ENCODE results near the gene ABCB6.

ABCB6 gene

DNA sequence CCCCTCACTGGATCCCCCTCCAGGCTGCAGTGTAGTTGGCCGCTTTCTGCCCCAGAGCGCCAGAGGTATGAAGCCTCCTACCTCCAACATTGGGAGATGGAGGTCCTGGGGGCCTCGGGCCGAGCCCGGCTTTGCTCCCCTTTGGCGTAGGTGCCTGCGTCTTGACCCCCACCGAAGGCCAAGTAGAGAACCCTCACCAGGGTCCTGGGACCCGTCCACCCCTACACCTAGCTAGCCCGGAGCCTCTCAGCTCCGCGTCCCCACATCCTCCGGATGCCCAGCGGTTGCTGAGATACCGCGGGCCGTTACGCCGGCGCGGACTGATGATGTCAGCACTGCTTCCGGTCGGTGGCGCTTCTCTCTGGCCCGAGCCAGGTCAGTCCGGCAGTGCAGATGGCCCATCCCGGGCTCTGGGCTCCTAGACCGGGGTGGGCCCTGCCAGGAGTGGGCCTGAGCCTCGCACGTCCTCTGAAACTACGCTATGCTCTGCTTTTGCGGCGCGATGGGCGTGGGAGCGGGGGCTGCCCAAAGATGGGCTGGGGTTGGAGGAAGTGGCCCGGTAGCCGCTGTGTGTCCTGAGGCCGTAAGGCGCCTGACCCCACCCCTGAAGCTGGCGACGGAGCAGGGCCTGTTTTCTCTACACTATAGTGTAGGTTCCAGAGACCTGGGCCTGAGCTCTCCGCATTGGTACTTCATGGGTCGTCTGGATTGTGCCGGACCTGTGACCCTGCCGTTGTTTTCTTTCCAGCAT, 26.6 kb upstream of the ABCB6 start, which contains the start of the genes GLB1L and STK16:
Gene GLB1L, minus strand, starts transcription at position 297 of the 751 bp plus-strand sequence. CDS start 1,871 bp downstream, outside the sequence.
Gene STK16, plus strand, starts transcription at position 332 of the 751 bp plus-strand sequence. CDS start 521 bp downstream, outside the sequence.
- no peak for DNase-seq

DNA sequence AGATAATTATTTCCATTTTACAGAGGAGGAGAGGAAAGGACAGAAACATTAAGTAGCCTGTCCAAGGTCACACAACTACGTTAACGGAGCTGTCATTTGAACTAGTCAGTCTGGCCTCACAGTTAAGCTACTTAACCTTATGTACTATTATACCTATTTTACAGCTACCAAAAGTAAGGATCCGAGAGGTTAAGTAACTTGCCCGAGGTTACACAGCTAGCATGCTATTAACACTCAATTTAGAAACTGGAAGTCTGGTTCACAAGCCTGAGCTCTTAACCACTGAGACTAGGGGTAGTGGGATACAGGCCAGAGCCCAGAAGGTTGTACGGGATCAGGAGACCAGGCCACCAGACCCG, 26.0 kb upstream of the ABCB6 start:
- DNase-seq, result no peak

DNA sequence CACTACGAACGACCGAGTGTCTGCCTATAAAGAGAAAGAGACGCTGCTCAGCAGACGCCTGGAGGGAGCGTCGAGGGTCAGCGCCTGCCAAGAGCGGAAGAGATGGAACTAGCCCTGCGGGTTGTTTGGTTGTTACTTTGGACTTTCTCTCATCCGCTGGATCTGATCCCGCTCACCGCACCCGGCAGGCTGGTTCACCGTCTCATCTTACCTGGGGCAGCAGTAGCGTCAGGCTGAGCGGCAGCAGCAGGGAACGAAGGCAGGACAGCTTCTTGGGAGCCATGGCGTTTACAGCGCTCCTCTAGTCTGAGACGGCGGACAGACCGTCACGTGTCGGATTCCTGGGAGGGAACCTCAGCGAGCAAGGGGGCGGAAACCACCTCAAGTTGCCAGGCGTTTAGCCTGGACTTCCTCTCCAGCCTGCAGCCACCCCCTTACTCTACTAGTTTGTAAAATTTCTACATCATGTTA, 24.6 kb upstream of the ABCB6 start:
- no peak for DNase-seq

DNA sequence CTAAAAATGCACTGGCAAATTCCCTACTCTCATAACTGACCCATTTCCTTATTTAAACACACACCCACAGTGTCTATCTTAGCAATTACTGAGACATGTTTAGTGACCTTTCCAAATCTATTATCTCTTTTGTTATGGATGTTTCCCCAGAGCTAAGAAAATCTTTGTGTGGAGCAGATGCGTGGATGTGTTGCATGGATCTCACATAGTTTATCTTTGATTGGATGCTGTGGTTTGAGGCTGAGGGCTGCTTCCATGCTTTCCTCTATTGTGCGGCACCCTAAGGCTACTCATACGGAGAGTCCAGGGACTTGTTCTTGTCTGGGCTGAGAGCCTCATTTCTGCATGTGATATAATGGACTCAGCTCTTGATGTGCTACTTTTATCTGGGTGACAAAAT, 15.6 kb upstream of the ABCB6 start:
- no peak for DNase-seq

DNA sequence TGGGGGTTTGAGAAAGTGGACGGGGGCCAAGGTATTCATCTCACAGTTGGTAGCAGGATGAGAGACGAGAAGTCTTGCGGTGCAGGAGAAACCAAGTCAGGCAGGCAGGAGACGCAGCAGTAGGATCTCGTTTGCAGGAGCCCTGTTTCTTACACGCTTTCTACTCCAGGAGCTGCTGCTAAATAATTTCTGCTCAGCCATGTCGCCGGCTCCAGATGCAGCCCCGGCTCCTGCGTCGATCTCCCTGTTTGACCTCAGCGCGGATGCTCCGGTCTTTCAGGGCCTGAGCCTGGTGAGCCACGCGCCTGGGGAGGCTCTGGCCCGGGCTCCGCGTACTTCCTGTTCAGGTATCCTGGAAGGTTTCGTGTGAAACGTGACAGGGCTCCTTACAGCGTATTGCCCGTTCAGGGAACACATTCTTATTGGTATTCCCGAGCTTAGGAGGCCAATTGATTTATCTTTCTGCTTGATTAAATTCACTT, 11.3 kb upstream of the ABCB6 start:
- DNase-seq, result no peak

DNA sequence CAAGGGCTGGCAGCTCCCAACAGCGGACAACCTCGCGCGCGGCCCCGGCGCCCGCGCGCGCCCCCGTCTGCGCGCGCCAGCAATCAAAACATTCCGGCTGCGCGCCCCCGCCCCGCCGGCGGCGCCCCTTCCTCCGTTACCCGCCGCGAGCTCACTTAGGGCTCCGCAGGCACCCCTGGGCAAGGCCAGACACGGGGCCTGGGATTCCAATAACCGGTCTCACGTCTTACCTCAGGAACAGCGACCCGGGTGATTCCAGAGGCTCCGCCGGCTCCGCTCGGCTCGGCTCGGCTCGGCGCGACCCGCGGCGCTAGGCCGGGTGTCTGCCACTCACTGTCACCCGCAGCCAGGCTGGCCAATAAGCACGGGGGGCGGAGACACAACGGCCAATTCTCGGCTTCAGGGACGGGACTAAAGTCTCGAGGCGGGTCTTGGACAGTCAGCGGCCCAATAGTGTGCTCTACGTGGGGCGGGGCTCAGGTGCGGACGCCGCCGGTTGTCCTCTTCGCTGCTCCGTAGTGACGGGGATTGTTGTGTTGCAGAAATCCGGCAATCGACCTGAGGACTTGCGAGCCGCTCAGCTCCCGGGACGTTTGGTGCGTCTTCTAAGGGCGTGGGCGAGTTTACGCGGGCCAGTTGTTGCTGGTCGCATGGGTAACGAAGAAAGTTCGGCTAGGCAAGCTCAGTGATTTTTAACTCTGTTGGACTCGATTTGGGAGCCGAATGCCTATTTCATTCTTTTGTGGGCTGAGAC, 10.7 kb upstream of the ABCB6 start, which contains the start of the genes ANKZF1 and ATG9A:
Gene ANKZF1, plus strand, starts transcription at position 502 of the 754 bp plus-strand sequence. CDS start 452 bp downstream, outside the sequence.
Gene ATG9A, minus strand, starts transcription at position 332 of the 754 bp plus-strand sequence. CDS start 1,612 bp downstream, outside the sequence.
- DNase-seq, result peak; percentile 83

DNA sequence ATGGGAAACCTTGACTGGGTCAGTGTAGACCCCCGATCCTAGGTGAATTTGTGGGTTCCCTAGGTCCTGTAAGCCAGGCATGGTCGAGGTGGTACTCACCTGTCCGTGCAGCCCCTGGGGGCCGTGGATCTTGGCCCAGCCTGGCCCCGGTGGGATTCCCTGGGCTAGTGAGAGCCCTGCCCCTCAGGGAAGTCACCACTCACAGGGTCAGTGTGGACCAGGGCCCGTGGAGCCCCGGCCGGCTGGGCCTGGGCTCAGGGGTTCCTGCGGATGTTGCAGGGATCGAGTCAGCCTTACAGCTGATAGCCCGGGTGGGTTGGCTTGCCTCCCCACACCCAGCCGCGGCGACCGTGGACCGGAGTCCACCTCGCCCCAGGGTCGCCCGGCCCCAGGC, 10.2 kb upstream of the ABCB6 start:
- no peak for DNase-seq

DNA sequence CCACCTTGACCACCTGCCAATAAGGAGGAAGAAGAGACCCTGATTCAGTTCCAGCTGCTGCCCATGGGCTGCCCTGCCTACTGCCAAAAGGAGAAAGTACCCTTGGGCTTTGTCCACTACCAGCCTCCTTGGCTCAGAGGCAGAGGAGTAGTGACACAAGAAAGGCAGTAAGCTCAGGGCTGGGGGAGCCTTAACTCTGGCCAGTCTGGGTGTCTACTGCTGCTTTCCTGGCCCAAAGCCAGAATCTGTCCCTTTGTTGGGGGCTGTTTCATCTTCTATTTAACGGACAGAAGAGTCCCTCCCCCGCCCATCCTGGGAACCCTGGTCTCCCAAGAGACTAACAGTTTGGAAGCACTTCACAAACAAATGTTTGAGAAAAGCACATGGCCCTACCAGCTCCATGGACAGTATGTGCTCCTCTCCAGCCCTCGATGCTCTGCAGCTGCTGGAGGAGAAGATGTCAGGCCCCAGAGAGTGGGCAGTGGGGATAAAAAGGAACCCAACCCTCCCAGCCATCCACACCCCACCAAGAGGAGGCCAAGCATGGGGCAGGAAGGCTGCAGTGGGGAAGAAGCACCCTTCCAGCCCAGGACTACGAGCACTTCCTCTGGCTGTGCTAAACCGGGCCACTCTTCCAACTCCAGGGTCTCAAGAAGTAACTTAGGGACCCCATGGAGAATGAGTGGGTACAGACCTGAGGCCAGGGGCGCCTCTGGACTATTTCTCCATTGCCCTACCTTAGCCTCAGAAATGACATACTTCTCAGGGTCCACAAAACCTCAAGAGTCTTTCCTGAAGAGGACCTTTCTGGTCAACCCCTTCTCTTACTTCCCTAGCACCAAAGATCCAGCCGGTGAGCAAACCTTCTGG, 9.5 kb upstream of the ABCB6 start:
- no peak for DNase-seq

DNA sequence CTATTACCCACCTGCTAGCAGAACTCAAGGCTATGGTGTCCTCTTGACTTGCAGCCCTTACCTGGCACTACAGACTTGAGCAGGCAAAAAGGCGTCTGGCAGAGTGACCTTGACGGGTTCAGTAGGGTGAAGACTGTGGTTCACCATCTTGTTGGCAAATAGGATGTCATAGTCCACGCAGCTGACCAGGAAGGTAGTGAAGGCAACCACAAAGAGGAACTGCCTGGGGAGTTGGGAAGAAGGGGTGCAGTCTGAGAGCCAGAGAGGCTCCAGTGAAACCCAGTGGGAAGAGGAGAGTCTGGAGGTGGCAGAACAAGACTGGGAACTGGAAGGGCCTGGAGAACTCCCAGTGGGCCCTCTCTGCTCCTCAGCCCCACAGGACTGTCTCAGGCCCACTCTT, 6.6 kb upstream of the ABCB6 start:
- no peak for DNase-seq

DNA sequence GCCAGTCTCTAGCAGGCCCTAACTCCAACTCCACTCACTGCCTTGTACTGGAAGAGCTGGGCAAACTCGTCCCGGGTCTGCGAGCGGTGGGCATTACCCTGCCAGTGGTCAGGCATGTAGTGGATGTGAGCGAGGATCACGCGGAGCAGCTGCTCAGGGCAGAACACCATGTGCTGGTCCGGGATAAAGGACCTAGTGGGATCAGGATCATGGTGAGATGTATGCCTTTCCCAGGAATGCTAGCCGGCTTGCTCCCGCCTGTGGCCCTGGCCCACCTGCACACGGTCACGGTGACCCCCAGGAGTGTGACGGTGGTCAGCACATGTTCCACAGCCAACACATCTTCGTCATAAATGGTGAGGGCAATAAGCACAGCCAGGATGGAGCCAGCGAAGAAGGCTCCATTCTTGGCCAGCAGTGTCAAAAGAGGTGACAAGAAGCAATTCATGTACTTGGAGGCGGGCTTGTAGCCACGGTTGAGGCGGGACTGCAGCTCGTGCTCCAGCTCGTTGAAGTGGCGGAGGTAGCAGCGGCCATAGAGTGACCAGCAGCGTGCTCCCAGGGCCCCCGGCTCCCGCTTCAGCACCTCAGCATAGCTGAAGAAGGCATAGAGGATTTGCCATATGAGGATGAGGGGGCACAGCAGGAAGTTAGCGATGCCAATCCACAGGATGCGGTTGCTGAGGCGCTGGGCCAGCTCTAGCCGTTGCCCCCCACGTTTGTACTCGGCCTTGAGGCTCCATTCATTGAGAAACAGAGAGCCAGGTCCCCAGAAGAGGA, 5.3 kb upstream of the ABCB6 start:
- no peak for DNase-seq

DNA sequence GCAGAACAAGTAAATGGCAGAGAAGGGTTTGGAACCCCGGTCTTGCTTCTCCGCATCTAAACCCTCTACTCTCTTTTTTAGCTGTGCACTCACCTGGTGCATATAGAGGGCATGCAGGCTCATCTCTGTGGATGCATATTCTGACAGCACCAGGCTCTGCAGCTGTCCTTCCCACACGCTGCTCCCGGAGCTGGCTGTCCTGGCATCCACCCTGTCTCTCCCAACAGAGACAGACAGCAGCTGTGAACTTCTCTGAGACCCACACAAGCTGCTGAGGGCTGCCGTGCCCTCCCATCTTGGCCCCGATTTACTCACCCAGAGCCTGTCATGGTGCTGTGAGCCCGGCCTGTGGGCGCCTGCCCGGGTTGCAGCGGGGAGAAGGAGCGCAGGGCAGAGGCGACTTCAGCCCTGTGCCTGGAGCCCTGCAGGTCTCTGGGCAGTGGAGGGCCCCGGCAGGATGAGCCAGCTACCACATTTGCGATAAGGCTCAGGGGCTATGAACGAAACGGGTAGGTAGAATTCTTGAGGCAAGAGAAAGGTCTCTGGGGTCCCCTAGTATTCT, 3.3 kb upstream of the ABCB6 start:
- DNase-seq, result no peak

DNA sequence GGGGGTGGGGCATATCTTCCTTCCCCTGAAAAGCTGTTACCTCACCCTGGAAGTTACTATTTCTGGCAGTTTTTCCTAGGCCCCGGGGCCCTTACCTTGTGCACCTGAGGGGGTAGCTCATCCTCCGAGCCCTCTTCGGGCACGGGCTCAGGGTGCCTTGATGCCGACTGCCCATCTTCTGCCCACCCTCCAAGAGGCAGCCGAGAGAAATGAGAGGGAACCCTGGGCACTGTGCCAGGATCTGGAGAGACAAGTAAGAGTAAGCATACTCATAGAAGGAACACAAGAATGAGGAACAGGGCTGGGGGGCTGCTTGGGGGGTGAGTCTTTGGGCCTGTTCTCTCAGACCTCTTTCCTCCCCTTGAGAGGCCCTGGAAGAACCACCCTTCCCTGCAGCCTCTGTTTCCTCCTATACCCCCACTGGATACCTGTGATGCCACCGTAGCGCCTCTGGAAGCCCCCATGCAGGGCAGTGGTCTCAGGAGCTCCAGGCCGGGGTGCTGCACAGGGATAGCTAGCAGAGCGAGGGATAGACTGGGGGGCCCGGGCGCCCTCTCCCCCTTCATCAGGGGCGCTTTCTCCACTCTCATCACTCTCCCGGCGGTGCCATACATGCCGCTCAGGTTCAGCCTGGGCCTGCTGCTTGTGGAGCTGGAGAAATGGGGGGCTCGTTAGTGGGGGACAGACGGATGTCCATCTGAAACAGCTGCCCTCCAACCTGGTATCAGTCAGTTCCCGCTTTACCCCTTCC, 2.1 kb upstream of the ABCB6 start:
- no peak for DNase-seq

DNA sequence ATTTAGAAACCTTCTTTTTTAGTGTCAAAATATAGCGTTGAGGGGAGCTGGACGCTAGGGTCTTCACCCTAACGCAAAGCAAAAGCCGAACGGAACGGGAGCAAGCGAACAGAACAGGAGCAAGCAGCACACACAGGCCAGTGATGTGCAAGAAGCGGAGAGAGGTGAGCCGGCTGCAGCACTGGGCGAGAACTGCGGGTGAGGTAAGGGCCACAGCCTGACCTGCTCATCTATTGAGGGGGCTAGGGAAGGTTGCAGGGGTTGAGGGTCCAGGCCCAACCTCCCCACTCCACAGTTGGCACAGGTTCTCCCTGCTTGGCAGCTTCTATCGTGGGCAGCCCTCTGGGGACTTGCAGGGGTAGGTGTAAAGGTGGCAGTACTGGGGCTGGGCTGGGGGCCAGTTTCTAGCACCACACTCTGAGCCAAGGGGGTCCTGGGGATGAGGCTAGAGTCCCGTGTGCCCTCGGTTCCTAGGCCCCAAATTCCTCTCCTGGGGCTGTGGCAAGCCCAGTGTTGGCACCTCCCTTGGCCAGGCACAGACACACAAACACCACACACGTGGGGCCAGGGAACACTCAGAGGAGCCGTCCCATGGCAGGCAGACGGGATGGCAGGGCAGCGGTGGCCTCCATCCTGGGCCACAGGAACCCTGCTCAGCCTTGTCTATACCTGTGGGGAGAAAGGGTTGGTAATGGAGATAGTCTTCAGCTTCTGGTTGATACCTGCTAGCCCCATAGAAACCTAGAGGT, 1.2 kb upstream of the ABCB6 start:
- no peak for DNase-seq

DNA sequence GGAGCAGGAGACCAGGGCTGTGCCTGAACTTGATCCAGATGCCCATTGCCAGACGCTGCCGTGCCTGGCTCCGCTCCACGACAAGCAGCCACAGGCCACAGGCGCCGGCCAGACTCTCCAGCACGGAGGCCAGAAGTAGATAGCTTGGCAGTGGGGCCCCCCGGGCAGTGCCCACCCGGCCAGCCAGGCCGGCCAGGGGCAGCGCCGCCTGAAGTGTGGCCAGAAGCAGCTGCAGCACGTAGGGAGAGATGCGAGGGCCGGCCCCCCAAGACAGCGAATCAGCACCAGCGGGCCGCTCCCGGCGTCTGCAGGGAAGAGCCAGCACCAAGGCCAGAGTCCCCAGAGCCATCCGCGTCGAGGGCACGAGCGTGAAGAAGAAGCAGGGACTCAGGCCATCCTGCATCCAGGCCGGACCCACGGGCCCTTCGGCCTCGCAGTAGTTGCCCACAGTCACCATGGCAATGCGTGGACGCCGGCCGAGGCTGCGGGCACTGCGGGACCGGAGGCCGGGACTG, 484 bp downstream of the ABCB6 start:
- DNase-seq, result no peak

DNA sequence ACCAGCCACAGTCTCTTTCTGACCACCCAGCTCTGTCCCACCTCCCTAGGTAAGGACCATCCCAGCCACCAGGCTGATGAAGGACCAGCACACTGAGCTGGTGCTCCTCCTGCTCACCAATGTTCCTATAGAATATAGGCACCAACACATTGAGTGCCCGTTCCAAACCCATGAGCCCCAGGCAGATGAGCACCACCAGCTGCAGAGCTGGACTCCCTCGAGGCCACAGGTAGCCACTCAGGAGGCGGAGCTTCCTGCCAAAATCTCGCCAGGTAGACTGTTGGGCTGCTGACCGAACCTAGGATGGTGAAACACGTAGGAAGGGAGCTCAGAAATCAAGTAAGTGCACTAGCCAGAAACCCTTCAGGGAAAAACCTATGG, 2.2 kb downstream of the ABCB6 start:
- no peak for DNase-seq

DNA sequence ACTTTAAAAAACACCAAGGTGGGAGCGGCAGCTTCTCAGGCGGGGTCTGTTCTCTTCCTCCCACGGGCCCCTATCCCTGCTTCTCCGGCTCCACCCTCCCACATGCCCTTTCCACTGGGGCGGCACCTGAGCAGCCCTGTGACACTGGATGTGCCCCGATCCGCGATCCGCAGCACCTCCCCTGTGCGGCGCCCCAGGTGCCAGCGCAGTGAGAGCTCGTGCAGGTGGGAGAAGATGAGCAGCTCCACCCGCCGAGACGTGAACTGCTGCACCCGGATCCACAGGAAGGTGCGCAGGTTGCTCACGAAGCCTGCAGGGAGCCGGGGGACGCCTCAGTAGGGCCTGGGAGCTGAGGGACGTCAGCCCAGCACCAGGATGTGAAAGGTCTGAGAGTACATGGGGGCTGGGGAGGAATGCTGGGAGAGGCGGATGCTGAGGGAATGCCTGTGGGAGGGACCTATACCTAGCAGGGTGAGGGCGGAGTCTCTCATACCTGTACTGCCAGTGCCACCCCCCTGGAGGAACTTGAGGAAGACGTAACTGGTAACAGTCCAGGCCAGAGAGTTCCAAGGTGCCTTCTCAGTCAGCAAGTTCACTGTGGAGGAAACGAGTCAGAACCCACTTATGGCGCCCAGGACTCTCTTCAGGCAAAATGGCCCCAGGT, 2.8 kb downstream of the ABCB6 start:
- no peak for DNase-seq

DNA sequence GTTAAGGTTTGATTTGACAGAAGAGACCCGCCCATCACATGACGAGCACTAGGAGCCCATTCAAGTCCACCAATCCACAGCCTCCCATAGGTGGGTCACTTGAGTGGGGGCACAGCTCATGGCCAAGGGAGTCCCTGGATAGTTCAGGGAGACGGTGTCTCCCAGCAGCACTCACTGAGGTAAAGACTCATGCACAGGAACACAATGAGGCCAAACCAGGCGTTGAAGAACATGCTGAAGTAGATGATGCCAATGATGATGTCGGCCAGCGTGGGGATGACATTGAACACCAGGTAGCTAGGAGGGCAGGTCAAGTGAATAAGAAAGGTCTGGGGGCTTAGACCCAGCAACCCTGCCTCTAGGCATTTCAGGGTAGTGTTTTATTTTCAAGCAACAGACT, 4.0 kb downstream of the ABCB6 start:
- DNase-seq, result no peak

DNA sequence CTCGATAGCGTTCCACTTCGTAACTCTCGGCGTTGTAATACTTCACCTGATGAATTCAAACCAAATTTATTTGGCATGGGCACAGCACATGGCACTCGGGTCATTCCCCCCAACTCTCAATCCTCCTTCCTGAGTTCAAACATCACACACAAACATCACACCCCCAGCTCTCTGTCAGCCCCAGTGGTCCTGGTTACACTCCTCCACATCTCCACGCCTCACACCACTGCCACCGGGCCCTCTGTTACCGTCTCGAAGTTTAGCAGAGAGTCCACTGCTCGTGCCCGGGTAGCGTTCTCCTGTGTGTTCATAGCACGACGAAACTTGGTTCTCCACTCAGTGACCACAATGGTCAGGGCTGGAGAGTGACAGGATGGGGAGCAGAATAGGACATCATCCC, 4.6 kb downstream of the ABCB6 start:
- DNase-seq, result no peak

DNA sequence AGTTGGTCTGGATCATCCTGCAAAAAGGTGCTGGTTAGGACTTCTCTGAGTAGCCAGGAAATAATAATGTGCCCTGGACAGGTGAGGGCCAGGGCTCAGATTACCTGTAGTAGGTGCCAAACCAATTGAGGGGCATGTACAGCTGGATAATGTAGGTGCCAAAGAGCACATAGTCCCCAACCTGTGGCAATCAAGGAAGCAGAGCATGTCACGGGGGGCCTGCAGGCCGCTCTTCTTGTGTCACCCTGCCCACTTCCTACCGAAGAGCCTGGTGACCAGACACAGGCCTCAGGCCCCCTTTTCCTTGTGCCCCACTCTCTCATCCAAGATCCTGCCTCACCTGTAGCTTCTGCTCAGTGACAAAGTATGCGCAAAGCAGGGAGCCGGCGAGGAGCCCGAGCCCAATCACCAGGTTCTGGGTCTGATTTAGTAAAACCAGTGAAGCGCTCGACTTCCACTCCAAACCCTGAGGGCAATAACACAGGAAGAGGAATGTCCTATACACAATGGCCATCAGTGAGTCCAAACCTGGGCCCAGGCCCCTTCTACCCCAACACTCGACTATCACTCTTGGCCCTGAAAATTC, 5.2 kb downstream of the ABCB6 start:
- no peak for DNase-seq
